Stimulated activated CD8-positive, alpha-beta memory T cell treated with anti-CD3 and anti-CD28 coated beads, Interleukin-2, amount 100 ng/mL, for 1 hour (primary cell): Measurements from ENCODE around the gene ARMC2.
A peak's percentile ranks its signal among the peaks of the same experiment; 100 is the strongest.

Experiments
- DNase-seq, 2 donors: peaks; one replicate each; pipeline ENCODE4 v3.0.0-alpha.2; 2020; ENCODE audit warnings: low read depth in 2 of 2

ARMC2 gene

GRCh38 chr6:108988296-108988695 is 140.1 kb downstream of the ARMC2 start:
- DNase-seq, result no peak

DNA sequence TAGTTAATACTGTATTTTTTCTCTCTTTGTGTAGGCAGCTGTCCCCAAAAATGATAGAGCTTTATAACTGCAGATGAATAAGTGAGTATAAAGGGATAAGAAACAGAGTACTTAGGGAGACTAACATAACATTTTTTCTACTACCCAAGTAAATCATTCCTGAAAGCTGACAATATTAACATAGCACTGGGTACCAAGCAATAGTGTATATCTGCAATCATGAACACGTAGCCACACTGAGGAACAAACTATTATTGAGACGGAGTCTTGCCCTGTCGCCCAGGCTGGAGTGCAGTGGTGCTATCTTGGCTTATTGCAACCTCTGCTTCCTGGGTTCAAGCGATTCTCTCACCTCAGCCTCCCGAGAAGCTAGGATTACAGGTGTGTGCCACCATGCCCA is 140.5 kb downstream of the ARMC2 start:
- no peak for DNase-seq

- DNase-seq, result no peak
These were observed 141.5 kb downstream of the ARMC2 start for GRCh38 chr6:108989700-108990099.

- no peak for DNase-seq
These were observed 145.7 kb downstream of the ARMC2 start for GRCh38 chr6:108993876-108994275.

DNA sequence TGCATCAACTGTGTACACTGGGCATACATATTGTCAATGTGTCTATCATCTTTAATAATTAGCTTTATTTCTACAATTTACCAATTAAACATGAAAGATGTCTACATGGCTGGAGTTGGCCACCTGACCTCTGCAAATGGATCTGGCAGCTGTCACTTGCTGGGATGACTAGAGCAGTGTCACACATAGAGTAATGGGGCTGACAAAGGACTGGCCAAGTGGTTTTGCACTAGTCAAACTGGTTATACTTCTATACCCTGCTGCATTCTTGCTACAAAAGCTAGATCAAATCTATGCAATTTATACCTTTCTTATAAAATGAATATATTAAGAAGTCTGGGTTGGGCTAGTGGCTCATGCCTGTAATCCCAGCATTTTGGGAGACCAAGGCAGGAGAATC is 147.1 kb downstream of the ARMC2 start:
- no peak for DNase-seq

- DNase-seq, result no peak
These were observed 148.0 kb downstream of the ARMC2 start for GRCh38 chr6:108996208-108996607.

DNA sequence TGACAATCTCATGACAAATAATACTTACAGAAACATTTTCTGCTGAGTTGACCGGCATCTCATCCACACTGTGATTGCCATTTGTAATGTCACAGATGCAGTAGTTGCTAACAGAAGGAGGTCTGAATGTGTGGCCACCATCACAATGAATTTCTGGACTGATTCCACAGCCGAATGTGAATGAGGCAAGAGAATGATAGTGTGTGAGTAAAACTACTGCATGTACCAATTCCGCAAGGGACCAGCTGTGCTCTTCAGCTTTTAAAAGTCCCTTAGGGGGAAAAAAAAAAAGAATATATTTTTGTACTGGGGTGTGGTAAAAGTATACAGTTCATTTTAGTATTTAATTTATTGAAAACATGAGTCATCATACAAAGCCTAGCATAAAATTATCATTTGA is 150.3 kb downstream of the ARMC2 start:
- DNase-seq, result no peak

- no peak for DNase-seq
These were observed 151.2 kb downstream of the ARMC2 start for GRCh38 chr6:108999428-108999827.

- DNase-seq, result no peak
These were observed 152.1 kb downstream of the ARMC2 start for GRCh38 chr6:109000289-109000688.

DNA sequence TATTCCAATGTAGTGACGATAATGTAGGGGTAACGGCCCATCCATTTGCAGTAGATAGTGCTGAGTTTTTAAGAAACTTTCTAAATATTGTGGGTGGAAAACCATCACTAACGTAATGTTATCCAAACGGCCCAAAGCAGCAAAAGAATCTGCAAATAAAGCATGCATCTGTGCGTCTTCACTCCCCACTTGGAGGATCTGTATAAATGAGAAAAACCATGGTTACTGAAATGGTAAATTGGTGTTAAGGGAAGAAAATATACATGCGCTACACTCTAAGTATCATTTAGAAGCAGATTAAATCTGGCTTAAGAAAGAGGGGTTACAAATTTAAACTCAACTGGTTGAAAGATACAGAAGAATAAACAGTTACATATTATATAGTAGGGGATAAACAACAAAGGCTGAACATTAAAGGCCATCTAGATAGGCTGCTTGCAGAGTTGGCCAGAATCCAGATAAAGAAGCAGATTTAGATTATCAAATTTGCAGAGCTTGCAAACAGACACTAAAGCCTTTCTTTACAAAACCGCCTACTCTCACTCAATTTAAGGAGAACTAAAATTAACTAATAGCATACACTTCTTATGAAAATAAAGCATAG is 153.2 kb downstream of the ARMC2 start:
- DNase-seq, result no peak

DNA sequence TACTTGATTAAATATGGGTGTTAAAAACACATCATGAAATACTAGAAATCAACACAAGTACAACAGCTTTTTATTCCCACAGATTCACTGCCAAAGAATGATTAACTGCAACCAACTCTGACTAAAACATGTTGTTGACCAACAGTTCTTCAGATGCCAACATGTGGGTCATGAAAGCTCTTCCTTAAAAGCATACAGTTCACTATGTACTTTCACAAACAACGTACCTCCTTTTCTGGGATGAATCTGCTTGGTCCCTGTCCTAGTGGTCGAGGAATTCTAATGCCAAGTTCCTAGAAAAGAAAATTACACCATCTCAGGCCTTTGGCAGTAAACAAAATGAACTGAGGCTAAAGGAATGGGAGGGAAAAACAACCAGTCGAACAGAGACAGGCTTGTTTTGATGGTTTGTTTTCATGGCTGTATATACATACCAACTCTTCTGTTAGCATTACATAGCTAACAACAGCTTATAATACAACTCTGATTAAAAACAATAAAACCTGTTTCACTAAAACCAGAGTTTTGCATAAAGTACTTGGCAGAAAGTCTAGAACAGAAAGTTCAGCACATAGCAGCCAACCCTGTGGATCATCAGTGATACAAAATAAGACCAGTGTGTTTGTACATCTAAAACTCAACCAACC is 154.0 kb downstream of the ARMC2 start:
- DNase-seq, result no peak

GRCh38 chr6:109002882-109003281 is 154.7 kb downstream of the ARMC2 start:
- DNase-seq, result no peak

DNA sequence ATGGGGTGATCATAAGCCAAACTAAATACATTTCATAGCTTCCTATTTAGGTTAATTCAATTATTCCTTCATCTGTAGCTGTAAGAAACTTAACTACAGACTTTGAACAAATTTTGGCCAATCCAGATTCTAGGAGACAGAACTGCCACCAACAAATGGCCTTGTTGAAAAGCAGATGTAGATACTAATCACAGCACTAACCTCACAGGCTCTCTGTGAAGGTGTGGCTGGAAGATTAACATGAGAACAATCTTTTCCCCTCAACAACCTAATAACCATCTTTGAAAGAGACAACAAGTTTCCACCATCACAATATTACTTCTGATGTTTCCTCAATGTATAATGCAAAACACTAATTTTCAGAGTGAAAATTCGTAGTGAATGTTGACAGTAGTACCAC is 158.6 kb downstream of the ARMC2 start:
- no peak for DNase-seq

GRCh38 chr6:109007521-109007920 is 159.3 kb downstream of the ARMC2 start:
- DNase-seq, result no peak

DNA sequence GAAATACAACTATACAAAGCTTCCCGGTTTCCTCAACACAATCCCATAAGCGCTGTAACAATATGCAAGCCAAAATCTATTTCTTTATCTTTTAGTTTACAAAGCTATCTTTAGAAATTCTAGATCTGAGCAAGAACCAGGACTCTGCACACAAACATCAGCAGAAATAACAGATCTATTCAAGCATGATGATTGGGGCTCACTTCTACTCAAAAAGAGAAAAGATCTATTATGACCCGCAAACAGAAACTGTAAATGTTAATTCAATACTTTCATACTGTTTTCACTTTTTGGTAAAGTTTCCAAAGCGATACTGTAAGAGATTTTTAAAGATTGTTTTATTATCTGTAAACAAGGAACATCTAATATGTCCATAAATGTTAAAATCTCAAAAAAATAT is 159.8 kb downstream of the ARMC2 start:
- DNase-seq, result no peak

DNA sequence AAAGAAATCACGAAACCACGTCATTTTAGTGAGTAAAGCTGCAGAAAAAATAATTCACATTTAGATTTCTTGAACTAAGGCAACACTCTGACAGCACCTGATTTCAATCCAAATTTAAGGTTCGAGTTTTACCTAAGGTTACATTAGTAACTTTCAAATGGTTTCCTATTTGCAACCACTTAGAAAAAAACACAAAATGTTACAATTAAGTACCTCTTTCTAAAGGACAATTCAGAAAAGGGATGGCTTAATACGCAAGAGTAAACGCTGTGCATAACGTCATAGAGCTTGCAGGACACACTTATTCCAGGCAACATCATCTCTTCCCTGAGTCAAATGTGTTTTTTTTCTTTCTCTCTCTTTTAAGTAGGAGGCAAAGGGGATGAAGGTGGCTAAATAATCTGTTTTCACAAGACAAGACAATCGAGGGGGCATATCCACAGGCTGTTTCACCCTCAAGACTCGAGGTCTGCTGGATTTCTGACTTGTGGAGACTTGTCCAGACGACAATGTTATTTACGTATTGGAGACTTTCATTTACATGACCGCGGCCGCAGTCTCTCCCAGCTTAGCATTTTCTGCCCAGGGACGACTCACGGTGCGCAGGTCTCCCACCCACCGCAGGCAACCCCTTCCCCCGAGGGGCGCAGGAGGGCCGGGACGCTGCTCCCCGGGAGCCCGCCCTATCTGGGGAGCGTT is 160.5 kb downstream of the ARMC2 start:
- no peak for DNase-seq

DNA sequence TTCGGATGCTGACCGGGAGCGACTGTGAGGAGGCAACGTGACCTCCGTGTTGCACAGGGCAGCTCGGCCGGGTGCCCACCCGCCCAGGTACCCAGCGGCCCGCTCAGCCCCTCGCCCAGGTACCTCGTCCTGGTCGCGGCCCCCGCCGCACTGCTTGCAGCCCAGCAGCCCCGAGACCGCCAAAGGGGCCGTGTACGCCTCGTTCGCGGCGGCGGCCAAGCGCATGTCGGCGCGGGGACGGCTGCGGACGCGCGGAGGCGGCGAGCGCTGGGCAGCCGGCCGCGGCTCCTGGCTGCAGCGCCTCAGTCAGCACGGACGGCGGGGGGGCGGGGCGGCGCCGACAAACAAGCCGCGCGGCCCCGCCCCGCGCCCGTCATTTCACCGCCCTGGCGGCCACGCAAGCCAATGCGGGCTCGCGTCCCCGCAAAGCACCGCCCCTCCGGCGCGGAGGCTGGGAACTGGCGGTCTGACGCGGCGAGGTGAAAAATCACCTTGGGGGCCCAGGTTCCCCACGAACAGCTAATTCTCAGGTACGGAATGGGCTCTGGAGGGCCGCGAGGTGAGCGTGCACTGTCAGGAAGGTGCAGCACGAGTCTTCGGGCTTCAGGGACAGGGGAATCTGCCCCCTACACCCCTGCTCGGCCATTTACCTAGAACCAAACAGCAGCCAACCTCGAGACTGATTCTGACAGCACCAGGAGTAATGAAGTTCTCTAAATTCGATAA is 161.2 kb downstream of the ARMC2 start:
- peak; percentile 83 to 85 for DNase-seq

- DNase-seq, result no peak
These were observed 161.9 kb downstream of the ARMC2 start for GRCh38 chr6:109009962-109010704.

DNA sequence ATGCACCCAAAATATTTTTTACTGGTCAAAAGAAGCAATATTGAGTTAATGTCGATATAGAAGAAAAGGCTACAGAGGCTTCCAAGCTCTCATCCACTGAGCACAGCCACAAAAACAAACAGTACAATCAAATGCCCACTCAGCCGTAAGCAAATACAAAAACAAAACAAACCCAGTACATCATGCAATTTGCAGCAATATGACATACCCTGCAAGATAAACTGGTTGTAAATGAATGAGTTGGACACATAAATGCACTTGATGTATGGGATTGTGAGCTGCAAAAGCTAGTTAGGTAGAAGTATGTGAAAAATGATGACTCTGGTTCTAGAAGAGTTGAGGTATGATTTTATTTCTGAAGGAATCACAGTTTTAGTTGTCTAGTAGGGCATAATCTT is 162.5 kb downstream of the ARMC2 start:
- DNase-seq, result no peak

- DNase-seq, result no peak
These were observed 165.6 kb downstream of the ARMC2 start for GRCh38 chr6:109013656-109014305.

- DNase-seq, result no peak
These were observed 166.4 kb downstream of the ARMC2 start for GRCh38 chr6:109014606-109015005.
